ENCODE data around the gene OR2A5. TPM values are rescaled to one million over a fixed set of nuclear protein-coding genes. Genes with fewer than 3 reads are reported as not detected.

The OR2A5 gene
- total RNA-seq, 2 donors from 2014 or later, result not detected

- no peak for ATAC-seq
- DNase-seq, result no peak
- intact Hi-C loops (cut with DNase I), result no loop called here
Observed at GRCh38 chr7:144100607-144101006, 51.9 kb downstream of the OR2A5 start.

- ATAC-seq (no peak), DNase-seq (no peak)
- intact Hi-C loops (cut with DNase I), result no loop called here
Observed at GRCh38 chr7:144102041-144102440, 53.3 kb downstream of the OR2A5 start.

- intact Hi-C loops (cut with DNase I), result no loop called here
- ATAC-seq (no peak), DNase-seq (no peak)
Observed at GRCh38 chr7:144105211-144105610, 56.5 kb downstream of the OR2A5 start.

Other genes starting within 250 kb of the OR2A5 start
- gene TCAF1, start 146.8 kb upstream of the OR2A5 start, total RNA-seq, result 10 to 100 TPM; 24.0 to 26.9 TPM
- not detected for gene OR2F2, start 113.7 kb upstream of the OR2A5 start, total RNA-seq
- gene OR2F1, start 94.1 kb upstream of the OR2A5 start, total RNA-seq, result not detected
- gene OR6B1, start 48.6 kb upstream of the OR2A5 start, total RNA-seq, result not detected
- gene OR2A25, start 20.9 kb downstream of the OR2A5 start, total RNA-seq, result not detected
- gene OR2A12, start 37.3 kb downstream of the OR2A5 start, total RNA-seq, result not detected
- not detected for gene OR2A2, start 60.6 kb downstream of the OR2A5 start, total RNA-seq
- gene OR2A14, start 74.2 kb downstream of the OR2A5 start, total RNA-seq, result not detected
- 1 to 10 TPM in 1 of 2 donors, not detected in 1; 1.3 TPM for gene CTAGE4, start 134.5 kb downstream of the OR2A5 start, total RNA-seq
- 1 to 10 TPM; 1.8 to 2.3 TPM for gene ARHGEF35, start 146.9 kb downstream of the OR2A5 start, total RNA-seq
- gene OR2A42, start 190.7 kb downstream of the OR2A5 start, total RNA-seq, result under 1 TPM in 1 of 2 donors, not detected in 1; 0.10 TPM
- 1 to 10 TPM; 1.0 to 1.8 TPM for gene OR2A7, start 215.8 kb downstream of the OR2A5 start, total RNA-seq
- gene CTAGE8, start 220.3 kb downstream of the OR2A5 start, total RNA-seq, result under 1 TPM; 0.24 to 0.71 TPM

Data from left cardiac atrium (tissue), 4 donors.